HL-60 (cell line): ENCODE data around the gene SNX25.

Experiments used
- DNase-seq, 2 experiments: peaks; one replicate each; pipeline ENCODE4 v3.0.0-alpha.2; 2010 to 2020; ENCODE audit warnings: low read depth in 1 of 2, low spot score in 1 of 2
- H3K27ac ChIP-seq: fragments of 250-450 bp; sonication (Bioruptor Pico); replicated peaks from 2 replicates; pipeline ENCODE4 v1.5.1; 2020; ENCODE audit warnings: mild to moderate bottlenecking, moderate library complexity
- H3K27me3 ChIP-seq: fragments of 250-450 bp; sonication (Bioruptor Pico); 2 replicates; pipeline ENCODE4 v1.5.1; 2021; ENCODE audit warnings: mild to moderate bottlenecking, moderate library complexity; ENCODE audit not compliant: insufficient read depth, poor library complexity, severe bottlenecking
- H3K4me3 ChIP-seq: replicated peaks from 2 replicates; pipeline ENCODE4 v1.5.1; 2011; ENCODE audit warnings: mild to moderate bottlenecking, control low read depth, low read length; ENCODE audit not compliant: insufficient read depth
- GABPA ChIP-seq: IDR thresholded peaks from 2 replicates; pipeline ENCODE4 v1.6.1; 2012; ENCODE audit warnings: low read depth
- POLR2AphosphoS5 ChIP-seq: IDR thresholded peaks from 2 replicates; pipeline ENCODE4 v1.6.1; 2012; ENCODE audit warnings: low read depth
- SPI1 ChIP-seq: IDR thresholded peaks from 2 replicates; pipeline ENCODE4 v1.6.1; 2012; ENCODE audit warnings: low read depth, mild to moderate bottlenecking, borderline replicate concordance
- TF ChIP-seq, protein P1 (sequence below): IDR thresholded peaks from 2 replicates; pipeline ENCODE4 v1.6.1; 2012; ENCODE audit warnings: low read depth; ENCODE audit not compliant: insufficient replicate concordance
- TF ChIP-seq, protein P2 (sequence below): IDR thresholded peaks from one replicate; pipeline ENCODE4 v1.5.1; 2011; ENCODE audit warnings: low read length, control low read depth, inconsistent platforms; ENCODE audit not compliant: insufficient read depth

The SNX25 gene

DNA sequence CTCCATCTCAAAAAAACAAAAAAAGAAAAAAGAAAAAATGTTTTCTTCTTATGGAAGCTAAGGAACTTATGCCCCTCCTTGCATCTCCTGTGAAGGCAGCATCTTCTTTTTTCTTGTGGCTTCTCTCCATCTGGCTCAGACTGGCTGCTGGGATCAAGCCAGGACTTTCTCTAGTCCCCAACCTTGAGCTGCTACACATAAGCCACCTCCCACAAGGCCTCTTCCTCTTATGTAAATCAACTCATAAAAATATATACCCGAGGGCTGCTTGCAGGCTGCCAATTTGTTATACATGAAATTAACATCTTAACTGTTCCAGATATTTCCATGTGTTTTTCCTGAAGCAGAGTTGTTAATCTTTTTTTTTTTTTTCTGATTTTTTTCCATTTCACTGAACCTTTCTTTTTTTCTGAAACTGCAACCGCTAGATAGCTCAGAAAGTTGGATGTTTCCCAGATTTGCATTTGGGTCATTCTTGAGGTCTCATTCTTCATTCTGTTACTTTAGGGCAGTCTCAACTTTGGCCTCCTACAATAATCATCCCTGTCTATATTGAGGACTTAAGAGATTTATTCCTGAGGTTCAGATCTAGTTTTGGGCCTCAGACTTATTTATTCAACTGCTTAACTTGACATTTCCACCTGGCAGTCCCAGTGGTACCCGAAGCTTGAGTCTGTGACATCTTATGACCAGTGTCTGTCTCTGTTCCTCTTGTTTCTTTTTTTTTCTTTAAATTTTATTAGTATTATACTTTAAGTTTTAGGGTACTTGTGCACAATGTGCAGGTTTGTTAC is 10.3 kb downstream of the SNX25 start:
- TF ChIP-seq SPI1, result no peak
- Histone ChIP-seq H3K27me3 (peaks cover 2% of the 10 kb centered on the region), H3K4me3 (no peak overlapping the region), H3K27ac (no peak overlapping the region)
- DNase-seq, result no peak

DNA sequence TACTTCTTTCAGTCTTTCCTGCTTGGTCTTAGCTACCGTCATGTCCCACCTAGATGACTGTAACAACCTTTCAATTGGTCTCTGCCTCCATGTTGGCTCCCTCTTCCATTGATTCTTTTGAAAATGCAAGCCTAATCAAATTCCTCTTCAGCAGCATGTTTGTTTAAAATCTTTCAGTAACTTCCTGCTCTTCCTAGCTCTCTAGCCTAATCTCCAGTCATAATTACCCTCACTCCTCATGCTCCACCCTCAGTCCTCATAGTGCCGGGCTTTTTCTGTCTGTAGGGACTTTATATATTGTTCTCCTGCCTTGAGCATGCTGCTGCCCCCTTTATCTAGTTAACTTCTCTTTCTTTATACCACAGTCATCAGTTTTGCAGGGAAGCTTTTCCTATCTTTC is 12.1 kb downstream of the SNX25 start:
- no peak overlapping the region for H3K4me3 ChIP-seq
- H3K27ac ChIP-seq, result no peak overlapping the region
- no peaks in the 10 kb centered on the region for H3K27me3 ChIP-seq
- DNase-seq, result no peak
- TF ChIP-seq, protein P1, sequence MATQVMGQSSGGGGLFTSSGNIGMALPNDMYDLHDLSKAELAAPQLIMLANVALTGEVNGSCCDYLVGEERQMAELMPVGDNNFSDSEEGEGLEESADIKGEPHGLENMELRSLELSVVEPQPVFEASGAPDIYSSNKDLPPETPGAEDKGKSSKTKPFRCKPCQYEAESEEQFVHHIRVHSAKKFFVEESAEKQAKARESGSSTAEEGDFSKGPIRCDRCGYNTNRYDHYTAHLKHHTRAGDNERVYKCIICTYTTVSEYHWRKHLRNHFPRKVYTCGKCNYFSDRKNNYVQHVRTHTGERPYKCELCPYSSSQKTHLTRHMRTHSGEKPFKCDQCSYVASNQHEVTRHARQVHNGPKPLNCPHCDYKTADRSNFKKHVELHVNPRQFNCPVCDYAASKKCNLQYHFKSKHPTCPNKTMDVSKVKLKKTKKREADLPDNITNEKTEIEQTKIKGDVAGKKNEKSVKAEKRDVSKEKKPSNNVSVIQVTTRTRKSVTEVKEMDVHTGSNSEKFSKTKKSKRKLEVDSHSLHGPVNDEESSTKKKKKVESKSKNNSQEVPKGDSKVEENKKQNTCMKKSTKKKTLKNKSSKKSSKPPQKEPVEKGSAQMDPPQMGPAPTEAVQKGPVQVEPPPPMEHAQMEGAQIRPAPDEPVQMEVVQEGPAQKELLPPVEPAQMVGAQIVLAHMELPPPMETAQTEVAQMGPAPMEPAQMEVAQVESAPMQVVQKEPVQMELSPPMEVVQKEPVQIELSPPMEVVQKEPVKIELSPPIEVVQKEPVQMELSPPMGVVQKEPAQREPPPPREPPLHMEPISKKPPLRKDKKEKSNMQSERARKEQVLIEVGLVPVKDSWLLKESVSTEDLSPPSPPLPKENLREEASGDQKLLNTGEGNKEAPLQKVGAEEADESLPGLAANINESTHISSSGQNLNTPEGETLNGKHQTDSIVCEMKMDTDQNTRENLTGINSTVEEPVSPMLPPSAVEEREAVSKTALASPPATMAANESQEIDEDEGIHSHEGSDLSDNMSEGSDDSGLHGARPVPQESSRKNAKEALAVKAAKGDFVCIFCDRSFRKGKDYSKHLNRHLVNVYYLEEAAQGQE, result no peak
- TF ChIP-seq GABPA (no peak), SPI1 (no peak), POLR2AphosphoS5 (no peak)
- TF ChIP-seq, protein P2, sequence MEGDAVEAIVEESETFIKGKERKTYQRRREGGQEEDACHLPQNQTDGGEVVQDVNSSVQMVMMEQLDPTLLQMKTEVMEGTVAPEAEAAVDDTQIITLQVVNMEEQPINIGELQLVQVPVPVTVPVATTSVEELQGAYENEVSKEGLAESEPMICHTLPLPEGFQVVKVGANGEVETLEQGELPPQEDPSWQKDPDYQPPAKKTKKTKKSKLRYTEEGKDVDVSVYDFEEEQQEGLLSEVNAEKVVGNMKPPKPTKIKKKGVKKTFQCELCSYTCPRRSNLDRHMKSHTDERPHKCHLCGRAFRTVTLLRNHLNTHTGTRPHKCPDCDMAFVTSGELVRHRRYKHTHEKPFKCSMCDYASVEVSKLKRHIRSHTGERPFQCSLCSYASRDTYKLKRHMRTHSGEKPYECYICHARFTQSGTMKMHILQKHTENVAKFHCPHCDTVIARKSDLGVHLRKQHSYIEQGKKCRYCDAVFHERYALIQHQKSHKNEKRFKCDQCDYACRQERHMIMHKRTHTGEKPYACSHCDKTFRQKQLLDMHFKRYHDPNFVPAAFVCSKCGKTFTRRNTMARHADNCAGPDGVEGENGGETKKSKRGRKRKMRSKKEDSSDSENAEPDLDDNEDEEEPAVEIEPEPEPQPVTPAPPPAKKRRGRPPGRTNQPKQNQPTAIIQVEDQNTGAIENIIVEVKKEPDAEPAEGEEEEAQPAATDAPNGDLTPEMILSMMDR, result no peak

DNA sequence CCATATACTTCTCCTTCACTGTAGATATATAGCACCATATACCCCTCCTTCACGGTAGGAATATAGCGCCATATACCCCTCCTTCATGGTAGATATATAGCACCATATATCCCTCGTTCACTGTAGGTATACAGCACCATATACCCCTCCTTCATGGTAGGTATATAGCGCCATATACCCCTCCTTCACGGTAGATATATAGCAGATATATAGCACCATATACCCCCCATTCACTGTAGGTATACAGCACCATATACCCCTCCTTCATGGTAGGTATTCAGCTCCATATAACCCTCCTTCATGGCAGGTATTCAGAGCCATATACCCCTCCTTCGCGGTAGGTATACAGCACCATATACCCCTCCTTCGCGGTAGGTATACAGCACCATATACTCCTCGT is 12.5 kb downstream of the SNX25 start:
- TF ChIP-seq POLR2AphosphoS5 (no peak), GABPA (no peak), SPI1 (no peak)
- TF ChIP-seq, protein P1, result no peak
- TF ChIP-seq, protein P2, result no peak
- Histone ChIP-seq H3K27me3 (no peaks in the 10 kb centered on the region), H3K27ac (no peak overlapping the region)

DNA sequence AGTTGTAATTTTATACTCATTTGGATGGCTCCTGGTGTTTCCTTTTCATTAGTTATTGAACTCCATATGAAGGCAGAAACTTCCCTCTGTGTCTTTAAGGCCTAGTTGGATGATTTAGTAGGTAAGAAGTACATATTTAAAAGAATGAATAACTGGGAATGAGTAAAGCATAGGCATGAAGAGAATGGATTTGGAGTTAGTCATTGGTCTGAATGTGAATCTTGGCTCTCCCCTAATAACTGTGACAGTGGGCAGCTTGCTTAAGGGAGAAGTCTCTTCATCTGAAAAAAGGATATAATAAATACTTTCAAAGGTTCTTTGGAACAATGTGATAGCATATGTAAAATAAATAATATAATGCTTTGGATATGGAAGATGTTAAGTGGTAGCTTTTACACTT is 13.2 kb downstream of the SNX25 start:
- DNase-seq, result no peak
- H3K27ac ChIP-seq, result no peak overlapping the region
- TF ChIP-seq, protein P2, result no peak
- TF ChIP-seq GABPA (no peak), POLR2AphosphoS5 (no peak), SPI1 (no peak)
- TF ChIP-seq, protein P1, result no peak
- H3K27me3 ChIP-seq, result no peaks in the 10 kb centered on the region
- no peak overlapping the region for H3K4me3 ChIP-seq

More for the DNA sequence above, 12.5 kb downstream of the SNX25 start:
- no peak overlapping the region for H3K4me3 ChIP-seq
- DNase-seq, result no peak
